ENCODE results near the gene ALDH6A1. TPM values are rescaled to one million over a fixed set of nuclear protein-coding genes. Genes with fewer than 3 reads are reported as not detected.

Gene ALDH6A1
- total RNA-seq (2021) (21.6 to 32.1 TPM (median 30.6 TPM) in 3 replicates), Bru-seq, nascent RNA (percentile 65 among the genes with signal in this experiment)
- long read RNA-seq, experiment 1, full-length matches to known transcripts: 88 of 114 reads
- long read RNA-seq, experiment 1, partial matches to known transcripts: 3 of 114 reads
- long read RNA-seq, experiment 1, other reads (novel, unspliced or antisense): 23 of 114 reads
- long read RNA-seq, experiment 2, partial matches to known transcripts: 1 of 18 reads
- long read RNA-seq, experiment 2, other reads (novel, unspliced or antisense): 16 of 18 reads
- long read RNA-seq, experiment 3, full-length matches to known transcripts: 17 of 19 reads
- long read RNA-seq, experiment 3, partial matches to known transcripts: 1 of 19 reads
- long read RNA-seq, experiment 3, other reads (novel, unspliced or antisense): 1 of 19 reads

DNA sequence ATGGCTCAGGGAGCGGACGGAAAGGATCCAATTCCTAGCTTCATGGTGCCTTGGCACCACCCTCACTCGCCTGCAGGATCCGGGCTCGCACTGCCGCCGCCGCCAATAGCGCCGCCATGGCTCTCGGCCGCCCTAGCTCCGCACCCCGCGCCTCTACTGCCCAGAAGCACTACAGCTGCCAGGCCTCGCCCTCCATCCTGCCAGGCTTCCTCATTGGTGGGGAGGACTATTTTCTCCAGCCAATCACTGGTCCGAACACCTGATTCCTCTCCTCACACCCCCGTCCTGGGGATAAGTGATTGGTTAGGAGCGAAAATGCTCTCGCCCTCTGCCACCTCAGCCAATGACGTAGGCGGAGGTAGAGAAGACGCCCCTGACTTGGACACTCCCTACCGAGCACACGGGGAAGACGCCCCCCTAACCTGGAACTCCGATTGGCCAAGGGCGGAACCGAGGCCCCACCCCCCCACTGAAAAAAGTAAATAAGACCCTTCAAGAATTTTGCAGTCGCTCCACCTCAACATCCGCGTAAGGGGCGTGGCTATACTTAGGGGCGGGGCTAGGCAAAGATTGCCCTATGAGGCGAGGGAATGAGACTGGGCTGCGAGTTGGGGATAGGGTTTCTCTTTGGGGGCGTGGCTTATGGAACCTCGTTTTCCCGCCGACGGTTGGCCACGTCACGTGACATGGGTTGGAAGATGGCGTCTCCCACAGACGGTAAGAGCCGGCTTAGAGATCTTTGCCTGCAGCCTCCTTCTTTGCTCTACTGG lies at the start of gene ALDH6A1, which contains the start of gene LIN52:
Gene ALDH6A1 (minus strand): TSS at position 177 of the 770 bp plus-strand sequence. CDS start 59 bp downstream, at position 118.
Gene LIN52 (plus strand): TSS at position 680 of the 770 bp plus-strand sequence. CDS start 19 bp downstream, at position 699.
- DNase-seq (ENCODE audit: low spot score) (peak; percentile 100), ATAC-seq (peak; percentile 93)
- peak within 1 kb of the TSS; percentile 99 for H3K27ac Mint-ChIP-seq
- CTCF ChIA-PET: interaction anchor here (0.5 kb wide), 1 partner anchor 219 kb away, joined by 5 read pairs; no protein-coding TSS in a partner anchor
- no peaks in the 10 kb centered on the region for H3K27me3 Mint-ChIP-seq (ENCODE audit: low read depth)
- peak within 1 kb of the TSS; percentile 98 for H3K4me3 Mint-ChIP-seq
- POLR2A ChIA-PET: interaction anchor here (1.1 kb wide), 1 partner anchor 55 kb away, joined by 3 read pairs; no protein-coding TSS in a partner anchor
- no peaks in the 10 kb centered on the region for H3K9me3 Mint-ChIP-seq
- H3K36me3 Mint-ChIP-seq: no peaks in the 10 kb centered on the region
- peaks cover 14% of the 10 kb centered on the region for H3K4me1 Mint-ChIP-seq
- no peak for TF ChIP-seq TCF7 (CRISPR knock-in tag; IDR thresholded peaks at IDR 0.05; ENCODE audit: low read depth)
- TF ChIP-seq, protein P1, sequence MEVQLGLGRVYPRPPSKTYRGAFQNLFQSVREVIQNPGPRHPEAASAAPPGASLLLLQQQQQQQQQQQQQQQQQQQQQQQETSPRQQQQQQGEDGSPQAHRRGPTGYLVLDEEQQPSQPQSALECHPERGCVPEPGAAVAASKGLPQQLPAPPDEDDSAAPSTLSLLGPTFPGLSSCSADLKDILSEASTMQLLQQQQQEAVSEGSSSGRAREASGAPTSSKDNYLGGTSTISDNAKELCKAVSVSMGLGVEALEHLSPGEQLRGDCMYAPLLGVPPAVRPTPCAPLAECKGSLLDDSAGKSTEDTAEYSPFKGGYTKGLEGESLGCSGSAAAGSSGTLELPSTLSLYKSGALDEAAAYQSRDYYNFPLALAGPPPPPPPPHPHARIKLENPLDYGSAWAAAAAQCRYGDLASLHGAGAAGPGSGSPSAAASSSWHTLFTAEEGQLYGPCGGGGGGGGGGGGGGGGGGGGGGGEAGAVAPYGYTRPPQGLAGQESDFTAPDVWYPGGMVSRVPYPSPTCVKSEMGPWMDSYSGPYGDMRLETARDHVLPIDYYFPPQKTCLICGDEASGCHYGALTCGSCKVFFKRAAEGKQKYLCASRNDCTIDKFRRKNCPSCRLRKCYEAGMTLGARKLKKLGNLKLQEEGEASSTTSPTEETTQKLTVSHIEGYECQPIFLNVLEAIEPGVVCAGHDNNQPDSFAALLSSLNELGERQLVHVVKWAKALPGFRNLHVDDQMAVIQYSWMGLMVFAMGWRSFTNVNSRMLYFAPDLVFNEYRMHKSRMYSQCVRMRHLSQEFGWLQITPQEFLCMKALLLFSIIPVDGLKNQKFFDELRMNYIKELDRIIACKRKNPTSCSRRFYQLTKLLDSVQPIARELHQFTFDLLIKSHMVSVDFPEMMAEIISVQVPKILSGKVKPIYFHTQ (CRISPR knock-in tag; IDR thresholded peaks at IDR 0.05): no peak
- TF ChIP-seq, protein P2, sequence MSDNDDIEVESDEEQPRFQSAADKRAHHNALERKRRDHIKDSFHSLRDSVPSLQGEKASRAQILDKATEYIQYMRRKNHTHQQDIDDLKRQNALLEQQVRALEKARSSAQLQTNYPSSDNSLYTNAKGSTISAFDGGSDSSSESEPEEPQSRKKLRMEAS (CRISPR knock-in tag; IDR thresholded peaks at IDR 0.05): no peak; the same call in 1 of the 2 replicates
- TF ChIP-seq ZBTB21 (CRISPR knock-in tag; IDR thresholded peaks at IDR 0.05; ENCODE audit: borderline replicate concordance): no peak; the same call in 1 of the 2 replicates
- TF ChIP-seq, protein P3, sequence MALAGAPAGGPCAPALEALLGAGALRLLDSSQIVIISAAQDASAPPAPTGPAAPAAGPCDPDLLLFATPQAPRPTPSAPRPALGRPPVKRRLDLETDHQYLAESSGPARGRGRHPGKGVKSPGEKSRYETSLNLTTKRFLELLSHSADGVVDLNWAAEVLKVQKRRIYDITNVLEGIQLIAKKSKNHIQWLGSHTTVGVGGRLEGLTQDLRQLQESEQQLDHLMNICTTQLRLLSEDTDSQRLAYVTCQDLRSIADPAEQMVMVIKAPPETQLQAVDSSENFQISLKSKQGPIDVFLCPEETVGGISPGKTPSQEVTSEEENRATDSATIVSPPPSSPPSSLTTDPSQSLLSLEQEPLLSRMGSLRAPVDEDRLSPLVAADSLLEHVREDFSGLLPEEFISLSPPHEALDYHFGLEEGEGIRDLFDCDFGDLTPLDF (CRISPR knock-in tag; IDR thresholded peaks at IDR 0.05): no peak
- no peak for TF ChIP-seq IRF2 (CRISPR knock-in tag; IDR thresholded peaks at IDR 0.05; ENCODE audit: borderline replicate concordance, low read depth)
- no peak for TF ChIP-seq ZNF671 (CRISPR knock-in tag; IDR thresholded peaks at IDR 0.05)
- TF ChIP-seq NFATC4 (CRISPR knock-in tag; IDR thresholded peaks at IDR 0.05): no peak; the same call in 1 of the 2 replicates
- TF ChIP-seq, protein P4, sequence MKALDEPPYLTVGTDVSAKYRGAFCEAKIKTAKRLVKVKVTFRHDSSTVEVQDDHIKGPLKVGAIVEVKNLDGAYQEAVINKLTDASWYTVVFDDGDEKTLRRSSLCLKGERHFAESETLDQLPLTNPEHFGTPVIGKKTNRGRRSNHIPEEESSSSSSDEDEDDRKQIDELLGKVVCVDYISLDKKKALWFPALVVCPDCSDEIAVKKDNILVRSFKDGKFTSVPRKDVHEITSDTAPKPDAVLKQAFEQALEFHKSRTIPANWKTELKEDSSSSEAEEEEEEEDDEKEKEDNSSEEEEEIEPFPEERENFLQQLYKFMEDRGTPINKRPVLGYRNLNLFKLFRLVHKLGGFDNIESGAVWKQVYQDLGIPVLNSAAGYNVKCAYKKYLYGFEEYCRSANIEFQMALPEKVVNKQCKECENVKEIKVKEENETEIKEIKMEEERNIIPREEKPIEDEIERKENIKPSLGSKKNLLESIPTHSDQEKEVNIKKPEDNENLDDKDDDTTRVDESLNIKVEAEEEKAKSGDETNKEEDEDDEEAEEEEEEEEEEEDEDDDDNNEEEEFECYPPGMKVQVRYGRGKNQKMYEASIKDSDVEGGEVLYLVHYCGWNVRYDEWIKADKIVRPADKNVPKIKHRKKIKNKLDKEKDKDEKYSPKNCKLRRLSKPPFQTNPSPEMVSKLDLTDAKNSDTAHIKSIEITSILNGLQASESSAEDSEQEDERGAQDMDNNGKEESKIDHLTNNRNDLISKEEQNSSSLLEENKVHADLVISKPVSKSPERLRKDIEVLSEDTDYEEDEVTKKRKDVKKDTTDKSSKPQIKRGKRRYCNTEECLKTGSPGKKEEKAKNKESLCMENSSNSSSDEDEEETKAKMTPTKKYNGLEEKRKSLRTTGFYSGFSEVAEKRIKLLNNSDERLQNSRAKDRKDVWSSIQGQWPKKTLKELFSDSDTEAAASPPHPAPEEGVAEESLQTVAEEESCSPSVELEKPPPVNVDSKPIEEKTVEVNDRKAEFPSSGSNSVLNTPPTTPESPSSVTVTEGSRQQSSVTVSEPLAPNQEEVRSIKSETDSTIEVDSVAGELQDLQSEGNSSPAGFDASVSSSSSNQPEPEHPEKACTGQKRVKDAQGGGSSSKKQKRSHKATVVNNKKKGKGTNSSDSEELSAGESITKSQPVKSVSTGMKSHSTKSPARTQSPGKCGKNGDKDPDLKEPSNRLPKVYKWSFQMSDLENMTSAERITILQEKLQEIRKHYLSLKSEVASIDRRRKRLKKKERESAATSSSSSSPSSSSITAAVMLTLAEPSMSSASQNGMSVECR (CRISPR knock-in tag; IDR thresholded peaks at IDR 0.05; ENCODE audit: borderline replicate concordance): peak; percentile 70; the same call in 1 of the 2 replicates
- TF ChIP-seq, protein P5, sequence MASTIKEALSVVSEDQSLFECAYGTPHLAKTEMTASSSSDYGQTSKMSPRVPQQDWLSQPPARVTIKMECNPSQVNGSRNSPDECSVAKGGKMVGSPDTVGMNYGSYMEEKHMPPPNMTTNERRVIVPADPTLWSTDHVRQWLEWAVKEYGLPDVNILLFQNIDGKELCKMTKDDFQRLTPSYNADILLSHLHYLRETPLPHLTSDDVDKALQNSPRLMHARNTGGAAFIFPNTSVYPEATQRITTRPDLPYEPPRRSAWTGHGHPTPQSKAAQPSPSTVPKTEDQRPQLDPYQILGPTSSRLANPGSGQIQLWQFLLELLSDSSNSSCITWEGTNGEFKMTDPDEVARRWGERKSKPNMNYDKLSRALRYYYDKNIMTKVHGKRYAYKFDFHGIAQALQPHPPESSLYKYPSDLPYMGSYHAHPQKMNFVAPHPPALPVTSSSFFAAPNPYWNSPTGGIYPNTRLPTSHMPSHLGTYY (CRISPR knock-in tag; IDR thresholded peaks at IDR 0.05): no peak
- TF ChIP-seq SOX15 (CRISPR knock-in tag; IDR thresholded peaks at IDR 0.05): no peak
- no peak for TF ChIP-seq ESRRA (CRISPR knock-in tag; IDR thresholded peaks at IDR 0.05; ENCODE audit: borderline replicate concordance)
- TF ChIP-seq EMX1 (CRISPR knock-in tag; IDR thresholded peaks at IDR 0.05): no peak
- no peak for TF ChIP-seq ZNF317 (CRISPR knock-in tag; IDR thresholded peaks at IDR 0.05; ENCODE audit: borderline replicate concordance, low read depth)
- TF ChIP-seq CREM (CRISPR knock-in tag; IDR thresholded peaks at IDR 0.05): no peak; the same call in 1 of the 2 replicates
- TF ChIP-seq GTF2I (CRISPR knock-in tag; conservative IDR thresholded peaks at IDR 0.05): no peak
- TF ChIP-seq NR1H2 (CRISPR knock-in tag; IDR thresholded peaks at IDR 0.05): no peak
- no peak for TF ChIP-seq FOXP1 (CRISPR knock-in tag; IDR thresholded peaks at IDR 0.05; ENCODE audit: borderline replicate concordance)
- peak; percentile 92 for TF ChIP-seq NFYB (CRISPR knock-in tag; conservative IDR thresholded peaks at IDR 0.05; ENCODE audit: low read depth)
- TF ChIP-seq, protein P6, sequence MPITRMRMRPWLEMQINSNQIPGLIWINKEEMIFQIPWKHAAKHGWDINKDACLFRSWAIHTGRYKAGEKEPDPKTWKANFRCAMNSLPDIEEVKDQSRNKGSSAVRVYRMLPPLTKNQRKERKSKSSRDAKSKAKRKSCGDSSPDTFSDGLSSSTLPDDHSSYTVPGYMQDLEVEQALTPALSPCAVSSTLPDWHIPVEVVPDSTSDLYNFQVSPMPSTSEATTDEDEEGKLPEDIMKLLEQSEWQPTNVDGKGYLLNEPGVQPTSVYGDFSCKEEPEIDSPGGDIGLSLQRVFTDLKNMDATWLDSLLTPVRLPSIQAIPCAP (CRISPR knock-in tag; IDR thresholded peaks at IDR 0.05): no peak
- TF ChIP-seq ELF4 (CRISPR knock-in tag; IDR thresholded peaks at IDR 0.05; ENCODE audit: low read depth): no peak
- TF ChIP-seq ZNF138 (CRISPR knock-in tag; conservative IDR thresholded peaks at IDR 0.05): no peak
- 0 out of 2 replicates have a peak, but pooled peaks have one; percentile 23 for TF ChIP-seq CBFB (CRISPR knock-in tag; IDR thresholded peaks at IDR 0.05; ENCODE audit: low read depth)
- no peak for TF ChIP-seq ZNF423 (CRISPR knock-in tag; IDR thresholded peaks at IDR 0.05)
- TF ChIP-seq SMAD3 (CRISPR knock-in tag; IDR thresholded peaks at IDR 0.05; ENCODE audit: borderline replicate concordance): no peak

Data from WTC11 (cell line).